ENCODE results near the gene KDELR1.

DNA sequence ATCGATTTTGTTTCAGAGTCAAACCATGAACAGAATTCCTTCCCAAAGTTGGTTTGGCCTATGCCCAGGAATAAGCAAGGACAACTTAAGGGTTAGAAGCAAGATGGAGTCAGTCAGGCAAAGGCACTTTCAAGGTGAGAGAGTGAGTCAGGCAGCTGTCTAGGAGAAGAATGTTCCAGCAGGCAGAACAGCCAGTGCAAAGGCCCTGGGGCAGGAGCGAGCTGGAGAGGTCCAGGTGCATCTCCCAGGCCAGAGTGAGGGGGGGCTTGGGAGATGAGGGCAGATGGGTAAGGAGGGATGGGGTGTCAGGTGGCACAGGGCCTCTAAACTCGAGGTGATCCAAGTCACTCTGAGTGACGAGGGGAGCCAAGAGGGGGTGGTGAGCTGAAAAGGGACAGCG lies 45.2 kb upstream of the KDELR1 start:
- TF ChIP-seq, protein P1, sequence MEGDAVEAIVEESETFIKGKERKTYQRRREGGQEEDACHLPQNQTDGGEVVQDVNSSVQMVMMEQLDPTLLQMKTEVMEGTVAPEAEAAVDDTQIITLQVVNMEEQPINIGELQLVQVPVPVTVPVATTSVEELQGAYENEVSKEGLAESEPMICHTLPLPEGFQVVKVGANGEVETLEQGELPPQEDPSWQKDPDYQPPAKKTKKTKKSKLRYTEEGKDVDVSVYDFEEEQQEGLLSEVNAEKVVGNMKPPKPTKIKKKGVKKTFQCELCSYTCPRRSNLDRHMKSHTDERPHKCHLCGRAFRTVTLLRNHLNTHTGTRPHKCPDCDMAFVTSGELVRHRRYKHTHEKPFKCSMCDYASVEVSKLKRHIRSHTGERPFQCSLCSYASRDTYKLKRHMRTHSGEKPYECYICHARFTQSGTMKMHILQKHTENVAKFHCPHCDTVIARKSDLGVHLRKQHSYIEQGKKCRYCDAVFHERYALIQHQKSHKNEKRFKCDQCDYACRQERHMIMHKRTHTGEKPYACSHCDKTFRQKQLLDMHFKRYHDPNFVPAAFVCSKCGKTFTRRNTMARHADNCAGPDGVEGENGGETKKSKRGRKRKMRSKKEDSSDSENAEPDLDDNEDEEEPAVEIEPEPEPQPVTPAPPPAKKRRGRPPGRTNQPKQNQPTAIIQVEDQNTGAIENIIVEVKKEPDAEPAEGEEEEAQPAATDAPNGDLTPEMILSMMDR (IDR thresholded peaks at IDR 0.05), result no peak
- no peak for TF ChIP-seq POLR2AphosphoS5 (IDR thresholded peaks at IDR 0.05)
- TF ChIP-seq POLR2A (IDR thresholded peaks at IDR 0.05), result no peak
